WTC11 (cell line): ENCODE results near the gene TTN. TPM values are rescaled to one million over a fixed set of nuclear protein-coding genes. Genes with fewer than 3 reads are reported as not detected.

Experiments
- ATAC-seq: fragments of 200-7000 bp; cut with Tn5 transposase; 2 replicates; pipeline ENCODE4 v1.10.0; 2021; ENCODE audit warnings: mild to moderate bottlenecking, moderate library complexity
- CTCF ChIA-PET: fragments of 300-600 bp; sonication (Branson Sonifier 250); formaldehyde crosslinking; loops from one replicate; lab custom pipeline; 2021; ENCODE audit warnings: antibody characterized with exemption; lab: Charles Lee
- POLR2A ChIA-PET: fragments of 350-600 bp; sonication (Branson Sonifier 250); formaldehyde crosslinking; loops from one replicate; lab custom pipeline; 2021; ENCODE audit warnings: antibody characterized with exemption; lab: Charles Lee
- DNase-seq: peaks from one replicate; pipeline ENCODE4 v3.0.0; 2021; ENCODE audit warnings: low spot score
- H3K27ac Mint-ChIP-seq: 2 replicates; pipeline ENCODE4 v1.8.0; 2021; ENCODE audit warnings: mixed read lengths
- H3K27me3 Mint-ChIP-seq: 2 replicates; pipeline ENCODE4 v1.8.0; 2021; ENCODE audit warnings: low read depth, mild to moderate bottlenecking, moderate library complexity, mixed read lengths
- H3K36me3 Mint-ChIP-seq: 2 replicates; pipeline ENCODE4 v1.8.0; 2021; ENCODE audit warnings: mixed read lengths
- H3K4me1 Mint-ChIP-seq: 2 replicates; pipeline ENCODE4 v1.8.0; 2022; ENCODE audit warnings: mixed read lengths
- H3K4me3 Mint-ChIP-seq: 2 replicates; pipeline ENCODE4 v1.8.0; 2021; ENCODE audit warnings: mild to moderate bottlenecking, moderate library complexity, mixed read lengths
- H3K9me3 Mint-ChIP-seq: 2 replicates; pipeline ENCODE4 v1.8.0; 2021; ENCODE audit warnings: mixed read lengths
- ATF1 ChIP-seq: sonication (generic); formaldehyde crosslinking; IDR thresholded peaks from 2 replicates; pipeline ENCODE4 v1.8.1; 2023; ENCODE audit warnings: mild to moderate bottlenecking, moderate library complexity, missing genetic modification reagents
- FOXP1 ChIP-seq: sonication (generic); formaldehyde crosslinking; IDR thresholded peaks from 2 replicates; pipeline ENCODE4 v1.8.0; 2022; ENCODE audit warnings: missing genetic modification reagents, mild to moderate bottlenecking, moderate library complexity, borderline replicate concordance
- GABPB1 ChIP-seq: sonication (generic); formaldehyde crosslinking; IDR thresholded peaks from 2 replicates; pipeline ENCODE4 v1.8.1; 2023; ENCODE audit warnings: mild to moderate bottlenecking, missing genetic modification reagents
- NFE2L1 ChIP-seq: sonication (generic); formaldehyde crosslinking; IDR thresholded peaks from 2 replicates; pipeline ENCODE4 v1.8.1; 2023; ENCODE audit warnings: missing genetic modification reagents
- NR2C2 ChIP-seq: sonication (generic); formaldehyde crosslinking; IDR thresholded peaks from 2 replicates; pipeline ENCODE4 v1.8.0; 2022; ENCODE audit warnings: mild to moderate bottlenecking, missing genetic modification reagents
- NR3C1 ChIP-seq: sonication (generic); formaldehyde crosslinking; conservative IDR thresholded peaks from 2 replicates; pipeline ENCODE4 v1.8.1; 2023; ENCODE audit warnings: low read depth, mild to moderate bottlenecking, missing genetic modification reagents
- OVOL2 ChIP-seq: fragments of 250-450 bp; sonication (Bioruptor Pico); IDR thresholded peaks from 2 replicates; pipeline ENCODE4 v1.9.0; 2021; ENCODE audit warnings: mild to moderate bottlenecking, borderline replicate concordance
- PRRX2 ChIP-seq: fragments of 250-450 bp; sonication (Bioruptor Pico); IDR thresholded peaks from 2 replicates; pipeline ENCODE4 v1.8.0; 2021; ENCODE audit warnings: mild to moderate bottlenecking
- TP53 ChIP-seq: sonication (generic); formaldehyde crosslinking; IDR thresholded peaks from 2 replicates; pipeline ENCODE4 v1.8.1; 2023; ENCODE audit warnings: mild to moderate bottlenecking, missing genetic modification reagents
- ZBTB21 ChIP-seq: sonication (generic); formaldehyde crosslinking; IDR thresholded peaks from 2 replicates; pipeline ENCODE4 v1.8.1; 2023; ENCODE audit warnings: mild to moderate bottlenecking, missing genetic modification reagents, borderline replicate concordance
- ZNF121 ChIP-seq: sonication (generic); formaldehyde crosslinking; IDR thresholded peaks from 2 replicates; pipeline ENCODE4 v1.8.0; 2023; ENCODE audit warnings: missing genetic modification reagents
- total RNA-seq: library from RNA; stranded (reverse); gene quantifications from 3 replicates; pipeline ENCODE4 v1.2.3, GENCODE V29; 2021
- TF ChIP-seq, protein P1 (sequence below): sonication (generic); formaldehyde crosslinking; IDR thresholded peaks from 2 replicates; pipeline ENCODE4 v1.8.1; 2022; ENCODE audit warnings: low read depth, missing genetic modification reagents, borderline replicate concordance
- TF ChIP-seq, protein P2 (sequence below): sonication (generic); formaldehyde crosslinking; IDR thresholded peaks from 2 replicates; pipeline ENCODE4 v1.8.1; 2023; ENCODE audit warnings: mild to moderate bottlenecking, missing genetic modification reagents, borderline replicate concordance
- TF ChIP-seq, protein P3 (sequence below): sonication (generic); formaldehyde crosslinking; IDR thresholded peaks from 2 replicates; pipeline ENCODE4 v1.8.0; 2023; ENCODE audit warnings: missing genetic modification reagents, mild to moderate bottlenecking, borderline replicate concordance
- TF ChIP-seq, protein P4 (sequence below): sonication (generic); formaldehyde crosslinking; IDR thresholded peaks from 2 replicates; pipeline ENCODE4 v1.8.1; 2023; ENCODE audit warnings: mild to moderate bottlenecking, missing genetic modification reagents, moderate library complexity
- TF ChIP-seq, protein P5 (sequence below): sonication (generic); formaldehyde crosslinking; IDR thresholded peaks from 2 replicates; pipeline ENCODE4 v1.8.0; 2022; ENCODE audit warnings: missing genetic modification reagents
- TF ChIP-seq, protein P6 (sequence below): sonication (generic); formaldehyde crosslinking; IDR thresholded peaks from 2 replicates; pipeline ENCODE4 v1.8.0; 2023; ENCODE audit warnings: missing genetic modification reagents

Gene TTN
- total RNA-seq, 1 experiment from 2014 or later, result 4.7 TPM

DNA sequence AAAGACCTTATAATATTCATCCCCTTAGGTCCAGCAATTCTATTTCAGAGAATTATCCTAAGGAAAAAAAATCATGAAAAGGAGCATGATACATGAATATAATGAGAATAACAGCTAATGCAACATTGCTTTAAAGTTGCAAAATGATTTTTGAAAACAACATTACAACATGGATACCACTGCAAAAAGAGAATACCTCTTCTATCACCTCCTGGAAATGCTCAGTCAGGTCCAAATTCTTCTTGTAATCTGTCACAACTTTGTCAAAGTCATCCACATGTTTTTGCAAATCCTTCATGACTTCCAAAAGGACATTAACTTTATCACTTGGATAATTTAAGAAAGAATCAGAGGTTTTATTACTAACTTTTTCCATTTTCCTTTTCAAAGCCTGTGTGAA is 47.9 kb upstream of the TTN start (continued):
- TF ChIP-seq, protein P1, sequence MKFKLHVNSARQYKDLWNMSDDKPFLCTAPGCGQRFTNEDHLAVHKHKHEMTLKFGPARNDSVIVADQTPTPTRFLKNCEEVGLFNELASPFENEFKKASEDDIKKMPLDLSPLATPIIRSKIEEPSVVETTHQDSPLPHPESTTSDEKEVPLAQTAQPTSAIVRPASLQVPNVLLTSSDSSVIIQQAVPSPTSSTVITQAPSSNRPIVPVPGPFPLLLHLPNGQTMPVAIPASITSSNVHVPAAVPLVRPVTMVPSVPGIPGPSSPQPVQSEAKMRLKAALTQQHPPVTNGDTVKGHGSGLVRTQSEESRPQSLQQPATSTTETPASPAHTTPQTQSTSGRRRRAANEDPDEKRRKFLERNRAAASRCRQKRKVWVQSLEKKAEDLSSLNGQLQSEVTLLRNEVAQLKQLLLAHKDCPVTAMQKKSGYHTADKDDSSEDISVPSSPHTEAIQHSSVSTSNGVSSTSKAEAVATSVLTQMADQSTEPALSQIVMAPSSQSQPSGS (CRISPR knock-in tag), result no peak
- TF ChIP-seq, protein P2, sequence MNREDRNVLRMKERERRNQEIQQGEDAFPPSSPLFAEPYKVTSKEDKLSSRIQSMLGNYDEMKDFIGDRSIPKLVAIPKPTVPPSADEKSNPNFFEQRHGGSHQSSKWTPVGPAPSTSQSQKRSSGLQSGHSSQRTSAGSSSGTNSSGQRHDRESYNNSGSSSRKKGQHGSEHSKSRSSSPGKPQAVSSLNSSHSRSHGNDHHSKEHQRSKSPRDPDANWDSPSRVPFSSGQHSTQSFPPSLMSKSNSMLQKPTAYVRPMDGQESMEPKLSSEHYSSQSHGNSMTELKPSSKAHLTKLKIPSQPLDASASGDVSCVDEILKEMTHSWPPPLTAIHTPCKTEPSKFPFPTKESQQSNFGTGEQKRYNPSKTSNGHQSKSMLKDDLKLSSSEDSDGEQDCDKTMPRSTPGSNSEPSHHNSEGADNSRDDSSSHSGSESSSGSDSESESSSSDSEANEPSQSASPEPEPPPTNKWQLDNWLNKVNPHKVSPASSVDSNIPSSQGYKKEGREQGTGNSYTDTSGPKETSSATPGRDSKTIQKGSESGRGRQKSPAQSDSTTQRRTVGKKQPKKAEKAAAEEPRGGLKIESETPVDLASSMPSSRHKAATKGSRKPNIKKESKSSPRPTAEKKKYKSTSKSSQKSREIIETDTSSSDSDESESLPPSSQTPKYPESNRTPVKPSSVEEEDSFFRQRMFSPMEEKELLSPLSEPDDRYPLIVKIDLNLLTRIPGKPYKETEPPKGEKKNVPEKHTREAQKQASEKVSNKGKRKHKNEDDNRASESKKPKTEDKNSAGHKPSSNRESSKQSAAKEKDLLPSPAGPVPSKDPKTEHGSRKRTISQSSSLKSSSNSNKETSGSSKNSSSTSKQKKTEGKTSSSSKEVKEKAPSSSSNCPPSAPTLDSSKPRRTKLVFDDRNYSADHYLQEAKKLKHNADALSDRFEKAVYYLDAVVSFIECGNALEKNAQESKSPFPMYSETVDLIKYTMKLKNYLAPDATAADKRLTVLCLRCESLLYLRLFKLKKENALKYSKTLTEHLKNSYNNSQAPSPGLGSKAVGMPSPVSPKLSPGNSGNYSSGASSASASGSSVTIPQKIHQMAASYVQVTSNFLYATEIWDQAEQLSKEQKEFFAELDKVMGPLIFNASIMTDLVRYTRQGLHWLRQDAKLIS (CRISPR knock-in tag), result no peak
- TF ChIP-seq OVOL2 (CRISPR knock-in tag), result no peak
- no peak for TF ChIP-seq ZNF121

DNA sequence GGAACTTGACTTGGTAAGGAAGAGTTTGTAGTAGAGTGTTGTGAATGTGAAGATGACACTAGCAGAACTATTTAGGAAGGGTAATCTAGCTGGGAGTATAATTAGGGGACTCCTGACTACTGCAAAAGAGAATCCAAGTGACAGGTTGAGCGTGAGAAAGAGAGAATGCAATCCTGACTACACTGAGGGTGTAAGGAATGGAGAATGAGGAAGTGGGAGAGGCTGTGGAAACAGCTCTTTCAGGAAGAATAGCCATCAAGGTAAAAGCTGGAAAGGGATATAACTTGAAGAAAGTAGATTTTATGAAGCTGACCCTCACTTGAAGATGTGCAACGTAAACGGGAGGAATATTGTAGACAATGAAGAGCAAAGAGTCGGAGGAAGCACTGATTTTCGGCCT is 41.1 kb upstream of the TTN start:
- ChIA-PET POLR2A (no interaction called here), CTCF (no interaction called here)
- no peak overlapping the region for H3K4me3 Mint-ChIP-seq
- peaks cover 13% of the 10 kb centered on the region for H3K9me3 Mint-ChIP-seq
- peaks cover 36% of the 10 kb centered on the region for H3K4me1 Mint-ChIP-seq
- DNase-seq, result no peak
- H3K27me3 Mint-ChIP-seq, result peaks cover 3% of the 10 kb centered on the region
- H3K36me3 Mint-ChIP-seq, result peaks cover 19% of the 10 kb centered on the region
- no peak overlapping the region for H3K27ac Mint-ChIP-seq
- ATAC-seq, result no peak
- TF ChIP-seq GABPB1, result no peak
- TF ChIP-seq ZNF121, result no peak
- TF ChIP-seq PRRX2 (CRISPR knock-in tag), result no peak
- TF ChIP-seq ATF1 (CRISPR knock-in tag), result no peak
- no peak for TF ChIP-seq TP53 (CRISPR knock-in tag)
- TF ChIP-seq FOXP1 (CRISPR knock-in tag), result no peak
- TF ChIP-seq ZBTB21, result no peak
- TF ChIP-seq, protein P3, sequence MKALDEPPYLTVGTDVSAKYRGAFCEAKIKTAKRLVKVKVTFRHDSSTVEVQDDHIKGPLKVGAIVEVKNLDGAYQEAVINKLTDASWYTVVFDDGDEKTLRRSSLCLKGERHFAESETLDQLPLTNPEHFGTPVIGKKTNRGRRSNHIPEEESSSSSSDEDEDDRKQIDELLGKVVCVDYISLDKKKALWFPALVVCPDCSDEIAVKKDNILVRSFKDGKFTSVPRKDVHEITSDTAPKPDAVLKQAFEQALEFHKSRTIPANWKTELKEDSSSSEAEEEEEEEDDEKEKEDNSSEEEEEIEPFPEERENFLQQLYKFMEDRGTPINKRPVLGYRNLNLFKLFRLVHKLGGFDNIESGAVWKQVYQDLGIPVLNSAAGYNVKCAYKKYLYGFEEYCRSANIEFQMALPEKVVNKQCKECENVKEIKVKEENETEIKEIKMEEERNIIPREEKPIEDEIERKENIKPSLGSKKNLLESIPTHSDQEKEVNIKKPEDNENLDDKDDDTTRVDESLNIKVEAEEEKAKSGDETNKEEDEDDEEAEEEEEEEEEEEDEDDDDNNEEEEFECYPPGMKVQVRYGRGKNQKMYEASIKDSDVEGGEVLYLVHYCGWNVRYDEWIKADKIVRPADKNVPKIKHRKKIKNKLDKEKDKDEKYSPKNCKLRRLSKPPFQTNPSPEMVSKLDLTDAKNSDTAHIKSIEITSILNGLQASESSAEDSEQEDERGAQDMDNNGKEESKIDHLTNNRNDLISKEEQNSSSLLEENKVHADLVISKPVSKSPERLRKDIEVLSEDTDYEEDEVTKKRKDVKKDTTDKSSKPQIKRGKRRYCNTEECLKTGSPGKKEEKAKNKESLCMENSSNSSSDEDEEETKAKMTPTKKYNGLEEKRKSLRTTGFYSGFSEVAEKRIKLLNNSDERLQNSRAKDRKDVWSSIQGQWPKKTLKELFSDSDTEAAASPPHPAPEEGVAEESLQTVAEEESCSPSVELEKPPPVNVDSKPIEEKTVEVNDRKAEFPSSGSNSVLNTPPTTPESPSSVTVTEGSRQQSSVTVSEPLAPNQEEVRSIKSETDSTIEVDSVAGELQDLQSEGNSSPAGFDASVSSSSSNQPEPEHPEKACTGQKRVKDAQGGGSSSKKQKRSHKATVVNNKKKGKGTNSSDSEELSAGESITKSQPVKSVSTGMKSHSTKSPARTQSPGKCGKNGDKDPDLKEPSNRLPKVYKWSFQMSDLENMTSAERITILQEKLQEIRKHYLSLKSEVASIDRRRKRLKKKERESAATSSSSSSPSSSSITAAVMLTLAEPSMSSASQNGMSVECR (CRISPR knock-in tag), result no peak
- TF ChIP-seq, protein P4, sequence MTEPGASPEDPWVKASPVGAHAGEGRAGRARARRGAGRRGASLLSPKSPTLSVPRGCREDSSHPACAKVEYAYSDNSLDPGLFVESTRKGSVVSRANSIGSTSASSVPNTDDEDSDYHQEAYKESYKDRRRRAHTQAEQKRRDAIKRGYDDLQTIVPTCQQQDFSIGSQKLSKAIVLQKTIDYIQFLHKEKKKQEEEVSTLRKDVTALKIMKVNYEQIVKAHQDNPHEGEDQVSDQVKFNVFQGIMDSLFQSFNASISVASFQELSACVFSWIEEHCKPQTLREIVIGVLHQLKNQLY, result no peak
- no peak for TF ChIP-seq NFE2L1 (CRISPR knock-in tag)
- no peak for TF ChIP-seq NR3C1
- TF ChIP-seq OVOL2 (CRISPR knock-in tag), result no peak
- TF ChIP-seq, protein P2 (CRISPR knock-in tag), result no peak
- no peak for TF ChIP-seq NR2C2
- TF ChIP-seq, protein P5, sequence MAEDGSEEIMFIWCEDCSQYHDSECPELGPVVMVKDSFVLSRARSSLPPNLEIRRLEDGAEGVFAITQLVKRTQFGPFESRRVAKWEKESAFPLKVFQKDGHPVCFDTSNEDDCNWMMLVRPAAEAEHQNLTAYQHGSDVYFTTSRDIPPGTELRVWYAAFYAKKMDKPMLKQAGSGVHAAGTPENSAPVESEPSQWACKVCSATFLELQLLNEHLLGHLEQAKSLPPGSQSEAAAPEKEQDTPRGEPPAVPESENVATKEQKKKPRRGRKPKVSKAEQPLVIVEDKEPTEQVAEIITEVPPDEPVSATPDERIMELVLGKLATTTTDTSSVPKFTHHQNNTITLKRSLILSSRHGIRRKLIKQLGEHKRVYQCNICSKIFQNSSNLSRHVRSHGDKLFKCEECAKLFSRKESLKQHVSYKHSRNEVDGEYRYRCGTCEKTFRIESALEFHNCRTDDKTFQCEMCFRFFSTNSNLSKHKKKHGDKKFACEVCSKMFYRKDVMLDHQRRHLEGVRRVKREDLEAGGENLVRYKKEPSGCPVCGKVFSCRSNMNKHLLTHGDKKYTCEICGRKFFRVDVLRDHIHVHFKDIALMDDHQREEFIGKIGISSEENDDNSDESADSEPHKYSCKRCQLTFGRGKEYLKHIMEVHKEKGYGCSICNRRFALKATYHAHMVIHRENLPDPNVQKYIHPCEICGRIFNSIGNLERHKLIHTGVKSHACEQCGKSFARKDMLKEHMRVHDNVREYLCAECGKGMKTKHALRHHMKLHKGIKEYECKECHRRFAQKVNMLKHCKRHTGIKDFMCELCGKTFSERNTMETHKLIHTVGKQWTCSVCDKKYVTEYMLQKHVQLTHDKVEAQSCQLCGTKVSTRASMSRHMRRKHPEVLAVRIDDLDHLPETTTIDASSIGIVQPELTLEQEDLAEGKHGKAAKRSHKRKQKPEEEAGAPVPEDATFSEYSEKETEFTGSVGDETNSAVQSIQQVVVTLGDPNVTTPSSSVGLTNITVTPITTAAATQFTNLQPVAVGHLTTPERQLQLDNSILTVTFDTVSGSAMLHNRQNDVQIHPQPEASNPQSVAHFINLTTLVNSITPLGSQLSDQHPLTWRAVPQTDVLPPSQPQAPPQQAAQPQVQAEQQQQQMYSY, result no peak
- TF ChIP-seq, protein P6, sequence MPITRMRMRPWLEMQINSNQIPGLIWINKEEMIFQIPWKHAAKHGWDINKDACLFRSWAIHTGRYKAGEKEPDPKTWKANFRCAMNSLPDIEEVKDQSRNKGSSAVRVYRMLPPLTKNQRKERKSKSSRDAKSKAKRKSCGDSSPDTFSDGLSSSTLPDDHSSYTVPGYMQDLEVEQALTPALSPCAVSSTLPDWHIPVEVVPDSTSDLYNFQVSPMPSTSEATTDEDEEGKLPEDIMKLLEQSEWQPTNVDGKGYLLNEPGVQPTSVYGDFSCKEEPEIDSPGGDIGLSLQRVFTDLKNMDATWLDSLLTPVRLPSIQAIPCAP (CRISPR knock-in tag), result no peak
